GM12891 (cell line): ENCODE measurements around the gene TIMM10.

Experiments used
- PAX5 ChIP-seq: IDR thresholded peaks from 2 replicates; pipeline ENCODE4 v1.6.1; 2011; ENCODE audit warnings: low read length, moderate library complexity, mild to moderate bottlenecking; ENCODE audit not compliant: insufficient read depth, severe bottlenecking
- POLR2A ChIP-seq: IDR thresholded peaks from 2 replicates; pipeline ENCODE4 v1.6.1; 2011; ENCODE audit warnings: low read depth, low read length, control low read depth
- POLR2AphosphoS5 ChIP-seq: IDR thresholded peaks from 2 replicates; pipeline ENCODE4 v1.6.1; 2011; ENCODE audit warnings: low read depth, low read length, control low read depth
- SPI1 ChIP-seq: IDR thresholded peaks from 2 replicates; pipeline ENCODE4 v1.6.1; 2011; ENCODE audit warnings: low read depth, low read length, control low read depth
- TAF1 ChIP-seq: IDR thresholded peaks from 2 replicates; pipeline ENCODE4 v1.6.1; 2011; ENCODE audit warnings: low read depth, low read length, control low read depth

- TF ChIP-seq POLR2AphosphoS5 (no peak), POLR2A (no peak), TAF1 (no peak), SPI1 (no peak), PAX5 (no peak)
Measured at GRCh38 chr11:57513452-57513795, 17.1 kb downstream of the TIMM10 start.
